IPS DF 6.9 (cell line): Measurements from ENCODE around the gene SPDYC.

Experiments used
- DNase-seq: peaks from one replicate; pipeline ENCODE4 v3.0.0-alpha.2; 2013; ENCODE audit warnings: low read depth, low spot score
- H3K27ac ChIP-seq: one replicate; pipeline ENCODE4 v1.5.1; 2013; ENCODE audit warnings: low read length, control low read depth
- H3K27me3 ChIP-seq: 2 replicates; pipeline ENCODE4 v1.6.1; 2013; ENCODE audit warnings: mild to moderate bottlenecking, low read length; ENCODE audit not compliant: control insufficient read depth, insufficient read depth
- H3K36me3 ChIP-seq: 2 replicates; pipeline ENCODE4 v1.6.1; 2013; ENCODE audit warnings: low read length; ENCODE audit not compliant: control insufficient read depth, insufficient read depth
- H3K4me1 ChIP-seq: 2 replicates; pipeline ENCODE4 v1.6.1; 2013; ENCODE audit warnings: low read length; ENCODE audit not compliant: control insufficient read depth, insufficient read depth
- H3K4me3 ChIP-seq: 2 replicates; pipeline ENCODE4 v1.5.1; 2013; ENCODE audit warnings: mild to moderate bottlenecking, low read length
- H3K9me3 ChIP-seq: 2 replicates; pipeline ENCODE4 v1.6.1; 2013; ENCODE audit warnings: low read length, inconsistent platforms; ENCODE audit not compliant: control insufficient read depth, insufficient read depth
- WGBS: extraction: QIAGEN DNeasy Blood & Tissue Kit; methylation state at CpG from one replicate; pipeline ENCODE4 v1.1.7; 2013; ENCODE audit warnings: mixed read lengths, missing lambda C conversion rate; ENCODE audit not compliant: insufficient read length, insufficient coverage; 5-methylcytosine and 5-hydroxymethylcytosine counted together

SPDYC gene

GRCh38 chr11:65128182-65129145 is 41.6 kb upstream of the SPDYC start:
- WGBS, result no CpG with 5 or more reads among the region's 15 CpGs
- no peak for DNase-seq
- H3K4me1 ChIP-seq, result peaks cover 2% of the 10 kb centered on the region; the same call in 1 of the 2 replicates
- no peaks in the 10 kb centered on the region for H3K27me3 ChIP-seq
- no peak overlapping the region for H3K27ac ChIP-seq
- peaks cover 49% of the 10 kb centered on the region for H3K36me3 ChIP-seq
- no peak overlapping the region for H3K4me3 ChIP-seq
- no peaks in the 10 kb centered on the region for H3K9me3 ChIP-seq

GRCh38 chr11:65129649-65130441 is 40.2 kb upstream of the SPDYC start:
- Histone ChIP-seq H3K9me3 (no peaks in the 10 kb centered on the region), H3K4me3 (no peak overlapping the region), H3K36me3 (peaks cover 47% of the 10 kb centered on the region), H3K27me3 (no peaks in the 10 kb centered on the region), H3K27ac (no peak overlapping the region), H3K4me1 (peaks cover 2% of the 10 kb centered on the region; the same call in 1 of the 2 replicates)
- DNase-seq, result no peak
- WGBS, result no CpG with 5 or more reads among the region's 13 CpGs

GRCh38 chr11:65130631-65131416 is 39.2 kb upstream of the SPDYC start:
- no CpG with 5 or more reads among the region's 19 CpGs for WGBS
- Histone ChIP-seq H3K36me3 (peaks cover 37% of the 10 kb centered on the region), H3K4me3 (no peak overlapping the region), H3K9me3 (no peaks in the 10 kb centered on the region), H3K4me1 (peaks cover 2% of the 10 kb centered on the region; the same call in 1 of the 2 replicates), H3K27me3 (no peaks in the 10 kb centered on the region), H3K27ac (no peak overlapping the region)
- no peak for DNase-seq

GRCh38 chr11:65131417-65131776 is 38.6 kb upstream of the SPDYC start:
- no CpG with 5 or more reads among the region's 3 CpGs for WGBS
- Histone ChIP-seq H3K27me3 (no peaks in the 10 kb centered on the region), H3K4me1 (peaks cover 2% of the 10 kb centered on the region; the same call in 1 of the 2 replicates), H3K27ac (no peak overlapping the region), H3K4me3 (no peak overlapping the region), H3K9me3 (no peaks in the 10 kb centered on the region), H3K36me3 (peaks cover 34% of the 10 kb centered on the region)
- DNase-seq, result no peak

GRCh38 chr11:65131895-65132237 is 38.2 kb upstream of the SPDYC start:
- no peaks in the 10 kb centered on the region for H3K27me3 ChIP-seq
- H3K4me1 ChIP-seq, result peaks cover 2% of the 10 kb centered on the region; the same call in 1 of the 2 replicates
- H3K4me3 ChIP-seq, result no peak overlapping the region
- no peak overlapping the region for H3K27ac ChIP-seq
- H3K36me3 ChIP-seq, result peaks cover 30% of the 10 kb centered on the region
- WGBS, result no CpG with 5 or more reads among the region's 6 CpGs
- DNase-seq, result no peak
- no peaks in the 10 kb centered on the region for H3K9me3 ChIP-seq

- Histone ChIP-seq H3K27me3 (no peaks in the 10 kb centered on the region), H3K27ac (no peak overlapping the region), H3K9me3 (no peaks in the 10 kb centered on the region), H3K4me3 (no peak overlapping the region), H3K36me3 (peaks cover 28% of the 10 kb centered on the region), H3K4me1 (peaks cover 2% of the 10 kb centered on the region; the same call in 1 of the 2 replicates)
- no peak for DNase-seq
- no CpG with 5 or more reads among the region's 10 CpGs for WGBS
Measured at GRCh38 chr11:65132238-65132987, 37.6 kb upstream of the SPDYC start.

GRCh38 chr11:65132988-65133700 is 36.9 kb upstream of the SPDYC start:
- H3K4me1 ChIP-seq, result peaks cover 2% of the 10 kb centered on the region; the same call in 1 of the 2 replicates
- H3K27me3 ChIP-seq, result no peaks in the 10 kb centered on the region
- no CpG with 5 or more reads among the region's 18 CpGs for WGBS
- H3K27ac ChIP-seq, result no peak overlapping the region
- no peak for DNase-seq
- no peaks in the 10 kb centered on the region for H3K9me3 ChIP-seq
- peaks cover 21% of the 10 kb centered on the region for H3K36me3 ChIP-seq
- H3K4me3 ChIP-seq, result peak overlapping the region; percentile 90; the same call in 1 of the 2 replicates

GRCh38 chr11:65133724-65134123 is 36.3 kb upstream of the SPDYC start:
- Histone ChIP-seq H3K27ac (no peak overlapping the region), H3K27me3 (no peaks in the 10 kb centered on the region), H3K36me3 (peaks cover 19% of the 10 kb centered on the region), H3K4me1 (peaks cover 2% of the 10 kb centered on the region; the same call in 1 of the 2 replicates), H3K9me3 (no peaks in the 10 kb centered on the region), H3K4me3 (peak overlapping the region; percentile 90)
- DNase-seq, result no peak
- no CpG with 5 or more reads among the region's 20 CpGs for WGBS

- Histone ChIP-seq H3K9me3 (no peaks in the 10 kb centered on the region), H3K4me3 (peak within 1 kb of the TSS; percentile 90), H3K36me3 (peaks cover 19% of the 10 kb centered on the region), H3K27ac (no peak within 1 kb of the TSS), H3K27me3 (no peaks in the 10 kb centered on the region), H3K4me1 (peaks cover 2% of the 10 kb centered on the region; the same call in 1 of the 2 replicates)
- DNase-seq, result no peak
- WGBS, result no CpG with 5 or more reads among the region's 60 CpGs
Measured at GRCh38 chr11:65134240-65134951, 35.6 kb upstream of the SPDYC start, which contains the start of gene SYVN1. TSS of gene SYVN1 (minus strand) at chr11:65134519. CDS start at chr11:65133601, 918 bp downstream.
